Breast epithelium (tissue), 3 donors: ENCODE results near the gene PMEL.

Source experiments
- POLR2A ChIP-seq: fragments of 450-650 bp; IDR thresholded peaks from one replicate; pipeline ENCODE4 v1.6.1; 2016; ENCODE audit warnings: antibody characterized with exemption, mild to moderate bottlenecking, moderate library complexity
- TF ChIP-seq, protein P1 (sequence below), 3 donors: fragments of 450-650 bp; IDR thresholded peaks; one replicate each; pipeline ENCODE4 v1.5.1; 2016 to 2017; ENCODE audit warnings: antibody characterized with exemption in 3 of 3, mild to moderate bottlenecking in 3 of 3, moderate library complexity in 3 of 3

DNA sequence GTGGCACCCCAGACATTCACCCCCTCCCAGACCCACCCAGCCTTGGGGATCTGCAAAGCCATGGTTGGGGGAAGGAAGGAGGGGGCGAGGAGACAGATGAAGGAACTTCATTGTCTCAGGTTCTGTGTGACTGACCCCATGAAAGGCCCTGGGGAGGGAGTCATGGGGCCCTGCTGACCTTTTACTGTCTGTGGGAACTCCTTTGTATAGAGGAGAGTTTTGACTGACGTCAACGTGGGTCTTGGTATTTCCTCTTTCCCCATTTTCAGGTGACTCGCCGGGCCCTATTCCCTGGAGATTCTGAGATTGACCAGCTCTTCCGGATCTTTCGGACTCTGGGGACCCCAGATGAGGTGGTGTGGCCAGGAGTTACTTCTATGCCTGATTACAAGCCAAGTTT, 4.9 kb upstream of the PMEL start:
- TF ChIP-seq, protein P1, sequence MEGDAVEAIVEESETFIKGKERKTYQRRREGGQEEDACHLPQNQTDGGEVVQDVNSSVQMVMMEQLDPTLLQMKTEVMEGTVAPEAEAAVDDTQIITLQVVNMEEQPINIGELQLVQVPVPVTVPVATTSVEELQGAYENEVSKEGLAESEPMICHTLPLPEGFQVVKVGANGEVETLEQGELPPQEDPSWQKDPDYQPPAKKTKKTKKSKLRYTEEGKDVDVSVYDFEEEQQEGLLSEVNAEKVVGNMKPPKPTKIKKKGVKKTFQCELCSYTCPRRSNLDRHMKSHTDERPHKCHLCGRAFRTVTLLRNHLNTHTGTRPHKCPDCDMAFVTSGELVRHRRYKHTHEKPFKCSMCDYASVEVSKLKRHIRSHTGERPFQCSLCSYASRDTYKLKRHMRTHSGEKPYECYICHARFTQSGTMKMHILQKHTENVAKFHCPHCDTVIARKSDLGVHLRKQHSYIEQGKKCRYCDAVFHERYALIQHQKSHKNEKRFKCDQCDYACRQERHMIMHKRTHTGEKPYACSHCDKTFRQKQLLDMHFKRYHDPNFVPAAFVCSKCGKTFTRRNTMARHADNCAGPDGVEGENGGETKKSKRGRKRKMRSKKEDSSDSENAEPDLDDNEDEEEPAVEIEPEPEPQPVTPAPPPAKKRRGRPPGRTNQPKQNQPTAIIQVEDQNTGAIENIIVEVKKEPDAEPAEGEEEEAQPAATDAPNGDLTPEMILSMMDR (IDR thresholded peaks at IDR 0.05), result no peak
- no peak for TF ChIP-seq POLR2A
